Astrocyte of the cerebellum (primary cell): Measurements from ENCODE around the gene MAML1.
"Not testable (repeated sequence)": the region's sequence is repeated elsewhere in the genome, so short reads cannot be mapped to it uniquely, and the experiment has no call there.

Source experiments
- DNase-seq: peaks from one replicate; pipeline ENCODE4 v3.0.0-alpha.2; 2011; ENCODE audit warnings: low read depth
- H3K4me3 ChIP-seq: 2 replicates; pipeline ENCODE4 v1.5.1; 2011; ENCODE audit warnings: mild to moderate bottlenecking, low read depth, low read length, moderate library complexity
- in situ Hi-C: cut with HindIII; loops from 2 replicates; pipeline ENCODE4 v1.10.0; 2017; ENCODE audit warnings: low sequenced_read_pairs
- TF ChIP-seq, protein P1 (sequence below): IDR thresholded peaks from 2 replicates; pipeline ENCODE4 v1.5.1; 2012; ENCODE audit warnings: low read length, low read depth, moderate library complexity, mild to moderate bottlenecking; ENCODE audit errors: missing control alignments

MAML1 gene

GRCh38 chr5:179732412-179732917 lies at the start of gene MAML1:
TSS of gene MAML1 (plus strand) at chr5:179732822. CDS start at chr5:179733113, 291 bp downstream.
- in situ Hi-C loops = no loop called here
- DNase-seq = peak; percentile 100
- TF ChIP-seq, protein P1, sequence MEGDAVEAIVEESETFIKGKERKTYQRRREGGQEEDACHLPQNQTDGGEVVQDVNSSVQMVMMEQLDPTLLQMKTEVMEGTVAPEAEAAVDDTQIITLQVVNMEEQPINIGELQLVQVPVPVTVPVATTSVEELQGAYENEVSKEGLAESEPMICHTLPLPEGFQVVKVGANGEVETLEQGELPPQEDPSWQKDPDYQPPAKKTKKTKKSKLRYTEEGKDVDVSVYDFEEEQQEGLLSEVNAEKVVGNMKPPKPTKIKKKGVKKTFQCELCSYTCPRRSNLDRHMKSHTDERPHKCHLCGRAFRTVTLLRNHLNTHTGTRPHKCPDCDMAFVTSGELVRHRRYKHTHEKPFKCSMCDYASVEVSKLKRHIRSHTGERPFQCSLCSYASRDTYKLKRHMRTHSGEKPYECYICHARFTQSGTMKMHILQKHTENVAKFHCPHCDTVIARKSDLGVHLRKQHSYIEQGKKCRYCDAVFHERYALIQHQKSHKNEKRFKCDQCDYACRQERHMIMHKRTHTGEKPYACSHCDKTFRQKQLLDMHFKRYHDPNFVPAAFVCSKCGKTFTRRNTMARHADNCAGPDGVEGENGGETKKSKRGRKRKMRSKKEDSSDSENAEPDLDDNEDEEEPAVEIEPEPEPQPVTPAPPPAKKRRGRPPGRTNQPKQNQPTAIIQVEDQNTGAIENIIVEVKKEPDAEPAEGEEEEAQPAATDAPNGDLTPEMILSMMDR = no peak
- peak within 1 kb of the TSS; percentile 76 for H3K4me3 ChIP-seq

DNA sequence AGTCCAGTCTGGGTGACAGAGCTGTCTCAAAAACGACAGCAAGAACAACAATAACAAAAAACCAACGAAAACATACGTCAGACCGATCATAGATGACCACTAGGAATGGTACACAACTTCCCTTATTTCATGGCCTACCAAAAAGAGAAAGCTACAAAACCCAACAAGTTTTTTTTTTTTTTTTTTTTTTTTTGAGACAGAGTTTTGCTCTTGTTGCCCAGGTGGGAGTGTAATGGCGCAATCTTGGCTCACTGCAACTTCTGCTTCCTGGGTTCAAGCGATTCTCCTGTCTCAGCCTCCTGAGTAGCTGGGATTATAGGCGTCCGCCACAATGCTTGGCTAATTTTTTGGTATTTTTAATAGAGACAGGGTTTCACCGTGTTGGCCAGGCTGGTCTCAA lies 43.4 kb upstream of the MAML1 start:
- in situ Hi-C loops, DNase-seq, H3K4me3 ChIP-seq: not testable (repeated sequence)

DNA sequence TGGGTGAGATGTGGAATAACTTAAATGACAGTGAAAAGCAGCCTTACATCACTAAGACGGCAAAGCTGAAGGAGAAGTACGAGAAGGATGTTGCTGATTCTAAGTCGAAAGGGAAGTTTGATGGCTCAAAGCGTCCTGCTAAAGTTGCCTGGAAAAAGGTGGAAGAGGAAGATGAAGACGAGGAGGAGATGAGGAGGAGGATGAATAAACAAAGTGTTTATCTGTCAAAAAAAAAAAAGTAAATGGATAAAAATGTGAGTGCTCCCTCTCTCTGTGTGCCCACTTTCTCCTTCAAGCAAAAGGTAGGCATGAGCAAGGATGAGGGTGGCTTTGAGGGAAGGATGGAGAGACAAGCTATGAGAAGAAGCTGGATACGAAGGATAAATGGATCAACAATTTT lies 38.1 kb upstream of the MAML1 start:
- in situ Hi-C loops = no loop called here
- TF ChIP-seq, protein P1 = no peak
- no peak for DNase-seq
- no peak overlapping the region for H3K4me3 ChIP-seq

DNA sequence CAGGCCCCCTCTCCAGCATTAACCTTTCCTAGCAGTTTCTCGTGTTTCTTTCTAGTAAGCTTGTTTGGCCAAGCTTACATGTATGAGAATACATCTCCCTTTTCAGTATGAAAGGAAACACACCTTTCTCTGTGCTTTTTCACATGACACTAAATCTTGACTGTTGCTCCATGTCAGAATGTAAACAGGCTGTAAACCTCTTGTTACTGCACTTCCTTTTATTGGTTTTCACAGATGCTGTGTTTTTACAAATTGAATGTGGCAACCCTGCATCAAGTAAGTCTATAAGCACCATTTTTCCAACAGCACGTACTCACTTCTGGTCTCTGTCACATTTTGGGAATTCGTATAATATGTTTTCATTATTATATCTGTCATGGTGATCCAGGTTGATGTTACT lies 36.0 kb upstream of the MAML1 start:
- in situ Hi-C loops = no loop called here
- TF ChIP-seq, protein P1 = no peak
- H3K4me3 ChIP-seq = no peak overlapping the region
- DNase-seq = no peak

DNA sequence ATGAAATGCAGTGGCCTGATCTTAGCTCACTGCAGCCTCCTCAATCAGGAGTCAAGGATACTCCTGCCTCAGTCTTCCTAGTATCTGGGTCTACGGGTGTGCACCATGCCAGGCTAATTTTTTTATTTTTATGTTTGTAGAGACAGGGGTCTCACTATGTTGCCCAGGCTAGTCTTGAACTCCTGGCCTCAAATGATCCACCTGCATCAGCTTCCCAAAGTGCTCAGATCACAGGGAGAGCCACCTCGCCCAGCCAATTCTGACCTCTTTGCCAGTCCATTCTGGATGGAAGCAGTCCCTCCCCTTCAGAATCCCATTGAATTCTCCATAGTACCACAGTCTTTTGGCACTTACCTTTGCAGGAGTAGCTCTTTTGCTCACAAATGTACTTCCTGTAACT lies 35.5 kb upstream of the MAML1 start:
- TF ChIP-seq, protein P1 = no peak
- DNase-seq = no peak
- in situ Hi-C loops = no loop called here
- no peak overlapping the region for H3K4me3 ChIP-seq

GRCh38 chr5:179697543-179697942 lies 35.1 kb upstream of the MAML1 start:
- DNase-seq, in situ Hi-C loops: not testable (repeated sequence)
- H3K4me3 ChIP-seq = peak overlapping the region; percentile 76

GRCh38 chr5:179697993-179698934 lies 34.4 kb upstream of the MAML1 start:
- TF ChIP-seq, protein P1 = no peak
- in situ Hi-C loops = no loop called here
- peak; percentile 98 for DNase-seq
- H3K4me3 ChIP-seq = peak overlapping the region; percentile 76
